Adrenal gland (tissue), 12 donors: ENCODE data around the gene INSR. TPM values are rescaled to one million over a fixed set of nuclear protein-coding genes. Genes with fewer than 3 reads are reported as not detected.

Source experiments
- DNase-seq, 7 donors: peaks; one replicate each; pipeline ENCODE4 v3.0.0-alpha.2; 2019 to 2020
- H3K27ac ChIP-seq, 5 donors: fragments of 200-600 bp; sonication (generic) in 4 of 5; 1 replicate in 3 of 5; 2 replicates in 2 of 5; pipeline versions ENCODE4 v1.5.1 to v1.8.0; 2016 to 2020; ENCODE audit warnings: mild to moderate bottlenecking in 1 of 5
- H3K27me3 ChIP-seq: fragments of 200-600 bp; 2 replicates; pipeline ENCODE4 v1.8.0; 2021
- H3K36me3 ChIP-seq, 2 donors: fragments of 200-600 bp; replicated peaks in 1 of 2; 1 replicate in 1 of 2; 2 replicates in 1 of 2; pipeline versions ENCODE4 v1.5.1 to v1.8.0; 2018 to 2022
- H3K4me1 ChIP-seq, 2 donors: fragments of 200-600 bp; replicated peaks in 1 of 2; 1 replicate in 1 of 2; 2 replicates in 1 of 2; pipeline versions ENCODE4 v1.5.1 to v1.8.0; 2018 to 2021
- H3K4me3 ChIP-seq, 4 donors: fragments of 200-600 bp; sonication (generic) in 3 of 4; one replicate each; pipeline ENCODE4 v1.5.1; 2016 to 2018
- H3K9me3 ChIP-seq, 3 donors: fragments of 200-600 bp; sonication (generic) in 1 of 3; replicated peaks in 1 of 3; 1 replicate in 2 of 3; 2 replicates in 1 of 3; pipeline versions ENCODE4 v1.5.1 to v1.8.0; 2016 to 2021
- CTCF ChIP-seq, 6 experiments: fragments of 450-650 bp in 4 of 6; fragments of 200-600 bp in 2 of 6; sonication (generic) in 1 of 6; IDR thresholded peaks; 1 replicate in 5 of 6; 2 replicates in 1 of 6; pipeline versions ENCODE4 v1.5.1 to v1.8.0; 2016 to 2021; ENCODE audit warnings: antibody characterized with exemption in 6 of 6, mild to moderate bottlenecking in 2 of 6, moderate library complexity in 1 of 6
- POLR2A ChIP-seq, 2 donors: fragments of 450-650 bp; IDR thresholded peaks; one replicate each; pipeline ENCODE4 v1.6.1; 2017; ENCODE audit warnings: antibody characterized with exemption in 2 of 2, mild to moderate bottlenecking in 2 of 2, moderate library complexity in 1 of 2
- WGBS, 4 donors: extraction: QIAGEN DNeasy Blood & Tissue Kit in 2 of 4; methylation state at CpG; one replicate each; pipeline versions ENCODE4 v1.1.5 to v1.1.7; 2013 to 2017; 5-methylcytosine and 5-hydroxymethylcytosine counted together
- intact Hi-C, 2 donors: fragments of 100-400 bp; cut with DNase I; formaldehyde crosslinking; loops; one replicate each; pipeline versions ENCODE4 v1.14.1 to v1.15.0; 2022 to 2023
- polyA plus RNA-seq, 3 donors: library from polyadenylated mRNA; stranded (reverse); fragments of 200-250 nt in 2 of 3; fragments of 350-450 nt in 1 of 3; fragmentation: Illumina TruSeq in 1 of 3; extraction: RNeasy Lipid Tissue Mini Kit (QIAGEN cat#74804) in 1 of 3; gene quantifications; one replicate each; pipeline ENCODE4 v1.2.3, GENCODE V29; 2013 to 2014
- total RNA-seq, 9 donors: library from RNA; depleted of rRNA in 4 of 9; stranded (reverse); fragments of >200 nt in 4 of 9; fragments of 120-200 nt in 1 of 9; fragmentation: NEBNext Ultra II Directional in 1 of 9; extraction: Animal tissue kit (Norgen Biotek cat#: 25700) in 1 of 9; gene quantifications; one replicate each; pipeline versions ENCODE4 v1.1.0 to v1.2.4, GENCODE V29; 2013 to 2023
- donor health status: healthy with polysubstance abuse.
- donor health status: Bipolar disorder and iron deficiency.
- donor health status: DM: yes; HTN: yes; CAD: no.
- donor health status: DM: no; HTN: no; CAD: no.
- donor health status: DM: no; HTN: no; CAD: no.
- donor health status: DM: yes; HTN: yes; CAD: no.

INSR gene
- total and polyA plus RNA-seq, 12 donors: 19.0 to 327 (median 99.9) TPM

- Histone ChIP-seq H3K27ac (peak overlapping the region; percentile 3 to 89 (median 41)), H3K27me3 (no peaks in the 10 kb centered on the region), H3K9me3 (no peaks in the 10 kb centered on the region), H3K4me3 (no peak overlapping the region), H3K4me1 (no peaks in the 10 kb centered on the region), H3K36me3 (peaks cover 0 to 52% of the 10 kb centered on the region in 2 donors)
- 94 to 97% (median 96%) methylated on average over 17 to 22 of the region's 22 CpGs for WGBS, 4 donors
- no peak for TF ChIP-seq CTCF (IDR thresholded peaks at IDR 0.05)
- TF ChIP-seq POLR2A (IDR thresholded peaks at IDR 0.05): no peak
- DNase-seq: peak in 1 of 7 donors; percentile 17
- intact Hi-C loops: loop anchor here in 1 of 2 donors (10.0 kb wide), 1 partner anchor 52 kb away; no protein-coding TSS in a partner anchor
Observed at GRCh38 chr19:7142771-7143170, 151.4 kb downstream of the INSR start.

- intact Hi-C loops: loop anchor here in 1 of 2 donors (10.0 kb wide), 1 partner anchor 55 kb away; no protein-coding TSS in a partner anchor
- Histone ChIP-seq H3K9me3 (no peaks in the 10 kb centered on the region), H3K4me1 (no peaks in the 10 kb centered on the region), H3K27ac (peak overlapping the region in 1 of 5 donors; percentile 83), H3K4me3 (no peak overlapping the region), H3K36me3 (peaks cover 0 to 65% of the 10 kb centered on the region in 2 donors), H3K27me3 (no peaks in the 10 kb centered on the region)
- 89 to 92% (median 92%) methylated on average over 2 of the region's 2 CpGs for WGBS, 4 donors
- DNase-seq: no peak
- TF ChIP-seq POLR2A (IDR thresholded peaks at IDR 0.05) (no peak), CTCF (IDR thresholded peaks at IDR 0.05) (no peak)
Observed at GRCh38 chr19:7140137-7140536, 154.1 kb downstream of the INSR start.

- H3K27ac ChIP-seq: no peak overlapping the region
- TF ChIP-seq POLR2A (IDR thresholded peaks at IDR 0.05) (no peak), CTCF (IDR thresholded peaks at IDR 0.05) (no peak)
- H3K27me3 ChIP-seq: no peaks in the 10 kb centered on the region
- no peaks in the 10 kb centered on the region for H3K9me3 ChIP-seq
- intact Hi-C loops: no loop called here
- no peak overlapping the region for H3K4me3 ChIP-seq
- H3K36me3 ChIP-seq: peaks cover 0 to 65% of the 10 kb centered on the region in 2 donors
- 95 to 100% (median 99%) methylated on average over 1 of the region's 1 CpG for WGBS, 4 donors
- peak in 1 of 7 donors; percentile 14 for DNase-seq
- H3K4me1 ChIP-seq: peaks cover 7 to 8% of the 10 kb centered on the region in 2 donors
Observed at GRCh38 chr19:7139095-7139494, 155.1 kb downstream of the INSR start.

DNA sequence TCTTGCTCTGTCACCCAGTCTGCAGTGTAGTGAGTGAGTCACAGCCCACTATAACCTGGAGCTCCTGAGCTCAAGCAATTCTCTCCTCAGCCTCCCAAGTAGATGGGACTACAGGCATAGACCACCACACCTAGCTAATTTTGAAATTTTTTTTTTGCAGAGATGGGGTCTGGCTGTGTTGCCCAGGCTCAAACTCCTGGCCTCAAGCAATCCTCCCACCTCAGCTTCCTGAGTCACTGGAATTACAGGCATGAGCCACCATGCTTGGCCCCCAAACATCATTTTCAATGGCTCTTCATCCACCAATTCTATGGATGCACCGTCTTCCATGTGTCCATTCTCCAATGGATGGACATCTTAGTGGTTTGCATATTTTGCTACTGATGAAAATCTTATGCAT, 155.8 kb downstream of the INSR start:
- WGBS, 4 donors: 94 to 100% (median 99%) methylated on average over 1 of the region's 1 CpG
- Histone ChIP-seq H3K36me3 (peaks cover 0 to 67% of the 10 kb centered on the region in 2 donors), H3K4me3 (no peak overlapping the region), H3K9me3 (no peaks in the 10 kb centered on the region), H3K27ac (no peak overlapping the region), H3K27me3 (no peaks in the 10 kb centered on the region), H3K4me1 (peaks cover 14 to 15% of the 10 kb centered on the region in 2 donors)
- no peak for TF ChIP-seq CTCF (IDR thresholded peaks at IDR 0.05)
- no peak for TF ChIP-seq POLR2A (IDR thresholded peaks at IDR 0.05)
- peak in 1 of 7 donors; percentile 12 for DNase-seq
- intact Hi-C loops: no loop called here
